Measurements from ENCODE around the gene SLFN12L.

Gene SLFN12L

GRCh38 chr17:35432176-35433074 lies 105.1 kb downstream of the SLFN12L start, which contains the start of gene SLFN12:
Gene SLFN12, minus strand, starts transcription at chr17:35432500. Its CDS starts 9,472 bp downstream, at chr17:35423028.
- TF ChIP-seq EZH2 (IDR thresholded peaks at IDR 0.05; ENCODE audit: borderline replicate concordance, low read length) = no peak
- TF ChIP-seq, protein P1, sequence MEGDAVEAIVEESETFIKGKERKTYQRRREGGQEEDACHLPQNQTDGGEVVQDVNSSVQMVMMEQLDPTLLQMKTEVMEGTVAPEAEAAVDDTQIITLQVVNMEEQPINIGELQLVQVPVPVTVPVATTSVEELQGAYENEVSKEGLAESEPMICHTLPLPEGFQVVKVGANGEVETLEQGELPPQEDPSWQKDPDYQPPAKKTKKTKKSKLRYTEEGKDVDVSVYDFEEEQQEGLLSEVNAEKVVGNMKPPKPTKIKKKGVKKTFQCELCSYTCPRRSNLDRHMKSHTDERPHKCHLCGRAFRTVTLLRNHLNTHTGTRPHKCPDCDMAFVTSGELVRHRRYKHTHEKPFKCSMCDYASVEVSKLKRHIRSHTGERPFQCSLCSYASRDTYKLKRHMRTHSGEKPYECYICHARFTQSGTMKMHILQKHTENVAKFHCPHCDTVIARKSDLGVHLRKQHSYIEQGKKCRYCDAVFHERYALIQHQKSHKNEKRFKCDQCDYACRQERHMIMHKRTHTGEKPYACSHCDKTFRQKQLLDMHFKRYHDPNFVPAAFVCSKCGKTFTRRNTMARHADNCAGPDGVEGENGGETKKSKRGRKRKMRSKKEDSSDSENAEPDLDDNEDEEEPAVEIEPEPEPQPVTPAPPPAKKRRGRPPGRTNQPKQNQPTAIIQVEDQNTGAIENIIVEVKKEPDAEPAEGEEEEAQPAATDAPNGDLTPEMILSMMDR (IDR thresholded peaks at IDR 0.05; ENCODE audit: low read length) = no peak
- no peak within 1 kb of the TSS for H3K27ac ChIP-seq (ENCODE audit: low read depth, low read length, poor library complexity, severe bottlenecking)
- no peaks in the 10 kb centered on the region for H3K36me3 ChIP-seq (ENCODE audit: insufficient read depth, low read length)

GRCh38 chr17:35429702-35430101 lies 107.8 kb downstream of the SLFN12L start:
- Histone ChIP-seq H3K9me2 (ENCODE audit: low read depth, low read length) (no peaks in the 10 kb centered on the region), H3K4me1 (ENCODE audit: insufficient read depth, low read length, severe bottlenecking) (no peaks in the 10 kb centered on the region), H3K9ac (ENCODE audit: low read length) (no peak overlapping the region), H3K9me3 (ENCODE audit: low read length) (no peaks in the 10 kb centered on the region), H3K4me2 (ENCODE audit: low read length) (no peak overlapping the region), H3K79me2 (ENCODE audit: insufficient read depth, low read length) (no peaks in the 10 kb centered on the region), H3K27me3 (ENCODE audit: insufficient read depth, low read length) (peaks cover 7% of the 10 kb centered on the region; the same call in 1 of the 2 replicates), H3K27ac (ENCODE audit: low read depth, low read length, poor library complexity, severe bottlenecking) (no peak overlapping the region), H3K36me3 (ENCODE audit: insufficient read depth, low read length) (no peaks in the 10 kb centered on the region), H2AFZ (ENCODE audit: low read length) (no peak overlapping the region), H3K4me3 (ENCODE audit: low read depth, low read length, poor library complexity, severe bottlenecking) (no peak overlapping the region), H4K20me1 (ENCODE audit: insufficient read depth, low read length) (no peaks in the 10 kb centered on the region), H3F3A (ENCODE audit: insufficient read depth, low read length) (no peaks in the 10 kb centered on the region)
- no peak for TF ChIP-seq EZH2 (IDR thresholded peaks at IDR 0.05; ENCODE audit: borderline replicate concordance, low read length)
- TF ChIP-seq, protein P1 (IDR thresholded peaks at IDR 0.05; ENCODE audit: low read length) = no peak

More at GRCh38 chr17:35432176-35433074, 105.1 kb downstream of the SLFN12L start, which contains the start of gene SLFN12:
- Histone ChIP-seq H3K4me3 (ENCODE audit: low read depth, low read length, poor library complexity, severe bottlenecking) (no peak within 1 kb of the TSS), H4K20me1 (ENCODE audit: insufficient read depth, low read length) (no peaks in the 10 kb centered on the region), H3K4me2 (ENCODE audit: low read length) (no peak within 1 kb of the TSS), H3K79me2 (ENCODE audit: insufficient read depth, low read length) (no peaks in the 10 kb centered on the region), H3F3A (ENCODE audit: insufficient read depth, low read length) (no peaks in the 10 kb centered on the region), H3K9me2 (ENCODE audit: low read depth, low read length) (no peaks in the 10 kb centered on the region), H3K9me3 (ENCODE audit: low read length) (no peaks in the 10 kb centered on the region), H3K9ac (ENCODE audit: low read length) (no peak within 1 kb of the TSS), H3K4me1 (ENCODE audit: insufficient read depth, low read length, severe bottlenecking) (no peaks in the 10 kb centered on the region), H2AFZ (ENCODE audit: low read length) (no peak within 1 kb of the TSS), H3K27me3 (ENCODE audit: insufficient read depth, low read length) (peaks cover 7% of the 10 kb centered on the region; the same call in 1 of the 2 replicates)

- no peak overlapping the region for H2AFZ ChIP-seq (ENCODE audit: low read length)
- no peaks in the 10 kb centered on the region for H3K9me2 ChIP-seq (ENCODE audit: low read depth, low read length)
- H3K36me3 ChIP-seq (ENCODE audit: insufficient read depth, low read length) = no peaks in the 10 kb centered on the region
- H3K27ac ChIP-seq (ENCODE audit: low read depth, low read length, poor library complexity, severe bottlenecking) = no peak overlapping the region
- H3K9ac ChIP-seq (ENCODE audit: low read length) = no peak overlapping the region
- H3F3A ChIP-seq (ENCODE audit: insufficient read depth, low read length) = no peaks in the 10 kb centered on the region
- H4K20me1 ChIP-seq (ENCODE audit: insufficient read depth, low read length) = no peaks in the 10 kb centered on the region
- peaks cover 7% of the 10 kb centered on the region; the same call in 1 of the 2 replicates for H3K27me3 ChIP-seq (ENCODE audit: insufficient read depth, low read length)
- H3K9me3 ChIP-seq (ENCODE audit: low read length) = no peaks in the 10 kb centered on the region
- H3K4me3 ChIP-seq (ENCODE audit: low read depth, low read length, poor library complexity, severe bottlenecking) = no peak overlapping the region
- H3K79me2 ChIP-seq (ENCODE audit: insufficient read depth, low read length) = no peaks in the 10 kb centered on the region
- no peak overlapping the region for H3K4me2 ChIP-seq (ENCODE audit: low read length)
- no peaks in the 10 kb centered on the region for H3K4me1 ChIP-seq (ENCODE audit: insufficient read depth, low read length, severe bottlenecking)
- TF ChIP-seq, protein P1 (IDR thresholded peaks at IDR 0.05; ENCODE audit: low read length) = no peak
- TF ChIP-seq EZH2 (IDR thresholded peaks at IDR 0.05; ENCODE audit: borderline replicate concordance, low read length) = no peak
Observed at GRCh38 chr17:35428229-35428628, 109.2 kb downstream of the SLFN12L start.
